NCI-H2081 treated with DMSO at 0.1 percent for 48 hours (cell line): ENCODE results near the gene PEX6.
"Not testable (repeated sequence)": the region's sequence is repeated elsewhere in the genome, so short reads cannot be mapped to it uniquely, and the experiment has no call there.

Experiments used
- DNase-seq: peaks from one replicate; lab custom pipeline; 2025; lab: John Stamatoyannopoulos, UW

PEX6 gene

DNA sequence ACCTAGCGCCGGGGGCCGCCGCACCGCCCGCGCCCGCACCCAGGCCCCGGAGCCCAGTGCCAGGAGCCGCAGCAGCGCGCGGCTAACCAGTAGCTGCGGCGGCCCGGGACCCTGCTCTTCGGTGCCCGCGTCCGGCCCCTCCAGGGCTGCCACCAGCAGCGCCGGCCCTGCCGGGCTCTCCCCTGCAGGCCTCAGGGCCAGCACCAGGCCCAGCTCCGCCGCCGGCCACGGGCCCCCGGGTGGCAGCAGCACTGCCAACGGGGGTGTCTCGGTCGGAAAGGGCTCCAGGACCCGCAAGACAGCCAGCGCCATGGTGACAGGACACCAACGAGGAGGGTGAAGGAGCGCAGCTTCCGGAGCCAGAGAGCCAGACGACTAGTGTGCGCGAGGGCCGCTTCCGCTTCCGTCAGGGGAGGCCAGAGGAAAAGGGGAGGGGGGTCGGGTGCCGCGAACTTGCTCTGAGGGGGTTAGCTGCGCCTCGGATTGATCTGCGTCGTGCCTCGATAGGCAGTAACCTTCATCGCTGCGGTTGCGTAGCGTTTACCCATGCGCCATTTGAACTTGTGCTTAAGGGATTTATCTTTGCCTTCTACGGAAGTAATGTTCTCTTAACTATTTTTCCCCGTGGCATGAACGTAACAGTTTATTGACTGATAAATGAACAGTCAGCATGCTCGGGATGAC is at the start of gene PEX6:
Gene PEX6, minus strand, starts transcription at position 343 of the 684 bp plus-strand sequence. Its CDS starts 31 bp downstream, at position 312.
- DNase-seq, result peak; percentile 22

DNA sequence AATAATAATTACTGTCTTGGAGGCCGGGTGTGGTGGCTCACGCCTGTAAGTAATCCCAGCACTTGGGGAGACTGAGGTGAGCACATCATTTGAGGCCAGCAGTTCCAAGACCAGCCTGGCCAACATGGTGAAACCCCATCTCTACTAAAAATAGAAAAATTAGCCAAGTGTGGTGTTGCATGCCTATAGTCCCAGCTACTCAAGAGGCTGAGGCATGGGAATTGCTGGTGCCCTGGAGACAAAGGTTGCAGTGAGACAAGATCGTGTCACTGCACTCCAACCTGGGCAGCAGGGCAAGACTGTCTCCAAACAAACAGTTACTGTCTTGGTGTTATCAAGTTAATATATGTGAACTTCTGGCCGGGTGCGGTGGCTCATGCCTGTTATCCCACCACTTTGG is 47.4 kb upstream of the PEX6 start:
- no peak for DNase-seq

- no peak for DNase-seq
These were observed 45.5 kb upstream of the PEX6 start for GRCh38 chr6:43024436-43024835.

GRCh38 chr6:43021270-43022047 is 42.5 kb upstream of the PEX6 start, which contains the start of gene RRP36:
TSS of gene RRP36 (plus strand) at chr6:43021623. CDS start at chr6:43021655, 32 bp downstream.
- no peak for DNase-seq

DNA sequence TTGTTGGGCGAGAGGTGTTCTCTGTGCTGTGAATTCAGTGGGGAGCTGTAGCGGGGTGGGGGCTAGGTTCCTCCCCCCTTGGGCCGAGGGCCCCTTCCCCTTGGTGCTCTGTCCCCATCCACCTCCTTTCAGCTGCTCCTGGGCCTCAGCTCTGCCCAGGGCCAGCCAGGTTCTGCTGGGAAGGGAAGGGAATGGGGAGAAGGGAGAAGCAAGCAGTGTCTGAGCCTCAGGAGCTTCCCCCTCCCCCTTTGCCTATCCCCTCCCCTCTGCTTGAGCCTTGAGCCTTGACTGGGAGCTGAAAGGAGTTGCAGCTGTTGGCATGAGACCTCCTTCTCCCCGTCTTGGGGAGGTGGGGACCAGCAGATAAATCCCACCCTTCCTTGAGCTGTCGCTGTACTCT is 41.9 kb upstream of the PEX6 start:
- DNase-seq, result no peak

GRCh38 chr6:43020052-43020705 is 41.2 kb upstream of the PEX6 start:
- no peak for DNase-seq

DNA sequence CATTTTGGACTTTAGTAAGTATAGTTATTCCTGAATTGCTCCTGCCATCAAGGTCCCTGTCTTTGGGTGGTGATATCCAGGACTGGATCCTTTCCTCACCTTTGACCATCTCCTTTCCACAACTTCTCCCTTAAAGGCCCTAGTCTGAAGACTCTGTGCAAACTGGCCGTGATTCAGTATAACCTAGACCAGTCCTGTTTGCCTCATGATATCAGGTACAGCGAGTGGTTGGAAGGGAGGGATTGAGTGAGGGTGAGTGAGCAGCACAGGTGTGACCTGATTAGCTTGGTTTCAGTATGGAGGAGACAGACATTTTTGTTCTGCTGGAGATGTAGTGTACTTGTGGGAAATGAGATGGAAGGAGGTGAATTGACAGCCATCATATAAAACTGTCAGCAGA is 40.2 kb upstream of the PEX6 start:
- no peak for DNase-seq

DNA sequence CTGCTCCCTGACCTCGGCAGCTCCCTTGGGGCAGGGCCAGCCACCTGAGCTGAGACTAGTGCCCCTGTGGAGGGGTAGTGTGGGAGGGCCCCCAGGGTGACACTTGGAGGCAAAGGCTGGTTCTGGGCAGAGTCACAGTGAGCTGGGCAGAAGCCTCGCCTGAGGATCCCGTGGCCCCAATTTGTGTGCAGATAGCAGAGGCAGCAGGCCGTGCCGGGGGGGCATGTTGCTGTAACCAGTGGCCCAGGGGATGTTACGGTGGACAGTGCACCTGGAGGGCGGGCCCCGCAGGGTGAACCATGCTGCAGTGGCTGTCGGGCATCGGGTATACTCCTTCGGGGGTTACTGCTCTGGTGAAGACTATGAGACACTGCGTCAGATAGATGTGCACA is 38.0 kb upstream of the PEX6 start:
- DNase-seq, result no peak

DNA sequence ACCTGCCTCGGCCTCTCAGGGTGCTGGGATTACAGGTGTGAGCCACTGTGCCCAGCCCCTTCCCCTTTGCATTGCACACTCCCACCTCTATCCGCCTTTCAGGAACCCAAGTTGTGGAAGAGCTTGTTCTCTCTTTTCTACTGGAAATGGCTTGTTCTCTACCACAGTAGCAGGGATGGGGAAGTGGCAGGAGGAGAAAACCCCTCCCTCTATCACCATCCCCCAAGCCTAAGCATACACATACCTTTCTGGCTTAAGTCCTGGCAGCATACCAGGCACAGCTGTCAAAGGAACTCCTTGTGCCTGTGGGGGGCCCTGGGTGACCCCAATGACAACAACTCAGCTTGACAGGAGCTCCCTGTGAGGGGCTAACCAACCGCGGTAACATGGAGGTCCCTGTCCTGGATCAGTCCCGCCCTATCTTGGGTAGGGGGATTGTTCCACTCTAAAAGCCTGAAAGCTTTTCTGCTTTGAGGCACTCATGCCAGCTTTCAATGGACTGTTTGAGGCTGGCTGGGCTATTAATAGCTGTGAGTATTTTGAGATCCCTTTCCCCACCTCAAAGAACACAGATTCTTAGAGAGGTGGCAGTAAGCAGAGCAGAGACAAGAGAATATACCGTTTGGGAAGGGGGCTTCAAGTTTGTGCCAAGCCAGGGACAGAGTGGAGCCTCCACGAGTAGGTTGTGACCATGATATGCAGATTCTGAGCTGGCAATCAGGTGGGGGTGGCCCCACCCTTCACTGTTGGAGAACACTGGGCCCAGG is 37.4 kb upstream of the PEX6 start:
- no peak for DNase-seq

GRCh38 chr6:43014434-43014909 is 35.5 kb upstream of the PEX6 start:
- no peak for DNase-seq

- DNase-seq, result peak; percentile 99
These were observed 35.0 kb upstream of the PEX6 start, which contains the start of the genes KLHDC3 and MEA1 for GRCh38 chr6:43013843-43014433. TSS of gene KLHDC3 (plus strand) at chr6:43014249. CDS start at chr6:43017193, 2,944 bp downstream. TSS of gene MEA1 (minus strand) at chr6:43013946. CDS start at chr6:43013813, 133 bp downstream.

DNA sequence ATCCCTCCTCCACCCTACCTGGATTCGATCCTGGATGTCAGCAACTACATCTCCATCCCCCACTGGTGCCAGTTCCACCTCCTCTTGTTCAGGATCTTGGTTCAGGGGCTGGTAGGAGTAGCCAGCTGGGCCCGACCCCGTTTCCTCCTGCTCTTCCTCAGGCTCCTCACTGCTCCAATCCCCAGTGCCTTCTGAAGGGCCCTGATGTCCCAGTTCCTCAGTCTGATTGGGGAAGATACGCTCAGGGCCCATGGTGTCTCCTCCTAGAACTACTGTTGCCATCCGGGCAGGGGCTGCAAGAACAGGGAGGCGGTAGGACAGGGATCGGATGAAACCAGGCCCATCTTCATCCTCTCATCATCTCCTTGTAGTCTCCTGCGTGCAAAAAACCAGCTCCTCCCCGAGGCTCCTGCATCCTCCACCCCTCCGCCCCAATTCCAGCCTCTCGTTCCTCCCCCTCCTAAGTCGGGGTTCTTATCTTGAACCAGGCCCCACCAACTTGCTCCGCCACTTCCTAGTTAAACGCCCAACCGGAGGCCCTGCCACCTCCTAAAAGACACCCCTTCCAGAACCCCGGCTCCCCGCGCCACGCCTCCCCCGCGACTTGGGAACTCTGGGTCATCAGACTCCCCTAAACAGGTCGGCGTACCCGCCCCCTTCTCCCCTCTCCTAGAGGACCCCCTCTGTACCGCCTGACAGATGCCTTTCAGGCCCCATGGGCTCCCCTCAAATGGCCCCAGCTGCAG is 34.3 kb upstream of the PEX6 start:
- DNase-seq, result no peak

- no peak for DNase-seq
These were observed 33.4 kb upstream of the PEX6 start for GRCh38 chr6:43012364-43012763.

GRCh38 chr6:43011207-43011606 is 32.2 kb upstream of the PEX6 start:
- no peak for DNase-seq

GRCh38 chr6:43009124-43009523 is 30.1 kb upstream of the PEX6 start:
- DNase-seq, result no peak

DNA sequence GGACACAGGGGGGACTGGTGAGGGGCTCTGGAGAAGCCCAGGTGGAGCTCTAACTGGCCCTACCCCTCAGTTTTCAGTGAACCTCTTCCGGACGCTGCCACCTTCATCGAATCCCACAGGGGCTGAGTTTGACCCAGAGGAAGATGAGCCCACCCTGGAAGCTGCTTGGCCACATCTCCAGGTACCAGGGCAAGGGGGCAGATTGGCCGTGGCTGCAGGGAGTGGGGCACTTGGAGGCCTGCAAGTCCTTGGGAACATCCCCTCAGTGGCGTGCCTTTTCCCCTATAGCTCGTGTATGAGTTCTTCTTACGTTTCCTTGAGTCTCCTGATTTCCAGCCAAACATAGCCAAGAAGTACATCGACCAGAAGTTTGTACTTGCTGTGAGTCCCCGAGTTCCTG is 28.1 kb upstream of the PEX6 start:
- no peak for DNase-seq

- DNase-seq, result no peak
These were observed 27.3 kb upstream of the PEX6 start for GRCh38 chr6:43006251-43006650.

DNA sequence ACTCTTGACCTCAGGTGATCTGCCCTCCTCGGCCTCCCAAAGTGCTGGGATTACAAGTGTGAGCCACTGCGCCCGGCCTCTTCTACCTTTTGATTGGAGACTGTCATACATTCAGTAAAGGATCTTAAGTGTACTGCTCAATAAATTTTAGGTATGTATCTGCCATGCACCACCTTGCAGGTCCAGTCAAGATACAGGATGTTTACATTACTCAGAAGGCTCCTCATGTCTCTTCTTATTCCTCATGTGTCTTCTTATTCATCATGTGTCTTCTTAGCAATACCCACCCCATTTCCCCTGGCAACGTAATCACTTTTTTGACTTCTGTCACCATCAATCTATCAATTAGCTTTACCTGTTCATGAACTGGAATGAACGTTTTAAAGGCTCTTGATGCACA is 26.9 kb upstream of the PEX6 start:
- DNase-seq, result no peak

DNA sequence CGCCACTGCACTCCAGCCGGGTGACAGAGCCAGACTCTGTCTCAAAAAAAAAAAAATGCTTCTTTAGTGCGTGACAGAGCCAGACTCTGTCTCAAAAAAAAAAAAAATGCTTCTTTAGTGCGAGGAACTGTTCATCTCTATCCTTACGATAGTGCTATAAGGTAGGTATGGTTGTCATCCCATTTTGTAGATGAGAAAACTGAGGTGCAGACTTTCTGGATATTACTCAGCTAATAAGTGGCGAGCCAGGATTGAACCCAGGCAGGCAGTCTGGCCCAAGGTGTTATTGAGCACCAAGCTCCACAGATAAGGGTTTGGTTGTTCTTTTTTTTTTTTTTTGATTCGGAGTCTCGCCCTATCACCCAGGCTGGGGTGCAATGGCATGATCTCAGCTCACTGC is 22.9 kb upstream of the PEX6 start:
- DNase-seq, result no peak

GRCh38 chr6:42998205-42998604 is 19.2 kb upstream of the PEX6 start:
- DNase-seq, result not testable (repeated sequence)

GRCh38 chr6:42996513-42996912 is 17.5 kb upstream of the PEX6 start:
- DNase-seq, result no peak
